ENCODE data around the gene DNAJC13. TPM values are rescaled to one million over a fixed set of nuclear protein-coding genes. Genes with fewer than 3 reads are reported as not detected.

The DNAJC13 gene
- total and polyA plus RNA-seq, 2 of the 8 experiments (the other 6 are each of a cell fraction or from before 2014, with no cell fraction given): 7.9 to 28.8 TPM

GRCh38 chr3:132432639-132433038 is 15.3 kb downstream of the DNAJC13 start (continued):
- TF ChIP-seq, protein P1, sequence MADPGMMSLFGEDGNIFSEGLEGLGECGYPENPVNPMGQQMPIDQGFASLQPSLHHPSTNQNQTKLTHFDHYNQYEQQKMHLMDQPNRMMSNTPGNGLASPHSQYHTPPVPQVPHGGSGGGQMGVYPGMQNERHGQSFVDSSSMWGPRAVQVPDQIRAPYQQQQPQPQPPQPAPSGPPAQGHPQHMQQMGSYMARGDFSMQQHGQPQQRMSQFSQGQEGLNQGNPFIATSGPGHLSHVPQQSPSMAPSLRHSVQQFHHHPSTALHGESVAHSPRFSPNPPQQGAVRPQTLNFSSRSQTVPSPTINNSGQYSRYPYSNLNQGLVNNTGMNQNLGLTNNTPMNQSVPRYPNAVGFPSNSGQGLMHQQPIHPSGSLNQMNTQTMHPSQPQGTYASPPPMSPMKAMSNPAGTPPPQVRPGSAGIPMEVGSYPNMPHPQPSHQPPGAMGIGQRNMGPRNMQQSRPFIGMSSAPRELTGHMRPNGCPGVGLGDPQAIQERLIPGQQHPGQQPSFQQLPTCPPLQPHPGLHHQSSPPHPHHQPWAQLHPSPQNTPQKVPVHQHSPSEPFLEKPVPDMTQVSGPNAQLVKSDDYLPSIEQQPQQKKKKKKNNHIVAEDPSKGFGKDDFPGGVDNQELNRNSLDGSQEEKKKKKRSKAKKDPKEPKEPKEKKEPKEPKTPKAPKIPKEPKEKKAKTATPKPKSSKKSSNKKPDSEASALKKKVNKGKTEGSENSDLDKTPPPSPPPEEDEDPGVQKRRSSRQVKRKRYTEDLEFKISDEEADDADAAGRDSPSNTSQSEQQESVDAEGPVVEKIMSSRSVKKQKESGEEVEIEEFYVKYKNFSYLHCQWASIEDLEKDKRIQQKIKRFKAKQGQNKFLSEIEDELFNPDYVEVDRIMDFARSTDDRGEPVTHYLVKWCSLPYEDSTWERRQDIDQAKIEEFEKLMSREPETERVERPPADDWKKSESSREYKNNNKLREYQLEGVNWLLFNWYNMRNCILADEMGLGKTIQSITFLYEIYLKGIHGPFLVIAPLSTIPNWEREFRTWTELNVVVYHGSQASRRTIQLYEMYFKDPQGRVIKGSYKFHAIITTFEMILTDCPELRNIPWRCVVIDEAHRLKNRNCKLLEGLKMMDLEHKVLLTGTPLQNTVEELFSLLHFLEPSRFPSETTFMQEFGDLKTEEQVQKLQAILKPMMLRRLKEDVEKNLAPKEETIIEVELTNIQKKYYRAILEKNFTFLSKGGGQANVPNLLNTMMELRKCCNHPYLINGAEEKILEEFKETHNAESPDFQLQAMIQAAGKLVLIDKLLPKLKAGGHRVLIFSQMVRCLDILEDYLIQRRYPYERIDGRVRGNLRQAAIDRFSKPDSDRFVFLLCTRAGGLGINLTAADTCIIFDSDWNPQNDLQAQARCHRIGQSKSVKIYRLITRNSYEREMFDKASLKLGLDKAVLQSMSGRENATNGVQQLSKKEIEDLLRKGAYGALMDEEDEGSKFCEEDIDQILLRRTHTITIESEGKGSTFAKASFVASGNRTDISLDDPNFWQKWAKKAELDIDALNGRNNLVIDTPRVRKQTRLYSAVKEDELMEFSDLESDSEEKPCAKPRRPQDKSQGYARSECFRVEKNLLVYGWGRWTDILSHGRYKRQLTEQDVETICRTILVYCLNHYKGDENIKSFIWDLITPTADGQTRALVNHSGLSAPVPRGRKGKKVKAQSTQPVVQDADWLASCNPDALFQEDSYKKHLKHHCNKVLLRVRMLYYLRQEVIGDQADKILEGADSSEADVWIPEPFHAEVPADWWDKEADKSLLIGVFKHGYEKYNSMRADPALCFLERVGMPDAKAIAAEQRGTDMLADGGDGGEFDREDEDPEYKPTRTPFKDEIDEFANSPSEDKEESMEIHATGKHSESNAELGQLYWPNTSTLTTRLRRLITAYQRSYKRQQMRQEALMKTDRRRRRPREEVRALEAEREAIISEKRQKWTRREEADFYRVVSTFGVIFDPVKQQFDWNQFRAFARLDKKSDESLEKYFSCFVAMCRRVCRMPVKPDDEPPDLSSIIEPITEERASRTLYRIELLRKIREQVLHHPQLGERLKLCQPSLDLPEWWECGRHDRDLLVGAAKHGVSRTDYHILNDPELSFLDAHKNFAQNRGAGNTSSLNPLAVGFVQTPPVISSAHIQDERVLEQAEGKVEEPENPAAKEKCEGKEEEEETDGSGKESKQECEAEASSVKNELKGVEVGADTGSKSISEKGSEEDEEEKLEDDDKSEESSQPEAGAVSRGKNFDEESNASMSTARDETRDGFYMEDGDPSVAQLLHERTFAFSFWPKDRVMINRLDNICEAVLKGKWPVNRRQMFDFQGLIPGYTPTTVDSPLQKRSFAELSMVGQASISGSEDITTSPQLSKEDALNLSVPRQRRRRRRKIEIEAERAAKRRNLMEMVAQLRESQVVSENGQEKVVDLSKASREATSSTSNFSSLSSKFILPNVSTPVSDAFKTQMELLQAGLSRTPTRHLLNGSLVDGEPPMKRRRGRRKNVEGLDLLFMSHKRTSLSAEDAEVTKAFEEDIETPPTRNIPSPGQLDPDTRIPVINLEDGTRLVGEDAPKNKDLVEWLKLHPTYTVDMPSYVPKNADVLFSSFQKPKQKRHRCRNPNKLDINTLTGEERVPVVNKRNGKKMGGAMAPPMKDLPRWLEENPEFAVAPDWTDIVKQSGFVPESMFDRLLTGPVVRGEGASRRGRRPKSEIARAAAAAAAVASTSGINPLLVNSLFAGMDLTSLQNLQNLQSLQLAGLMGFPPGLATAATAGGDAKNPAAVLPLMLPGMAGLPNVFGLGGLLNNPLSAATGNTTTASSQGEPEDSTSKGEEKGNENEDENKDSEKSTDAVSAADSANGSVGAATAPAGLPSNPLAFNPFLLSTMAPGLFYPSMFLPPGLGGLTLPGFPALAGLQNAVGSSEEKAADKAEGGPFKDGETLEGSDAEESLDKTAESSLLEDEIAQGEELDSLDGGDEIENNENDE (IDR thresholded peaks at IDR 0.05; ENCODE audit: insufficient replicate concordance, low read length): no peak
- TF ChIP-seq CTCF (IDR thresholded peaks at IDR 0.05; ENCODE audit: control extremely low read depth in 1 of 3, insufficient read depth in 1 of 3, low read depth in 1 of 3, low read length in 3 of 3) (no peak), RBBP5 (IDR thresholded peaks at IDR 0.05; ENCODE audit: borderline replicate concordance, low read depth, low read length) (no peak), EZH2 (IDR thresholded peaks at IDR 0.05; ENCODE audit: low read depth, low read length, severe bottlenecking) (no peak), NRF1 (IDR thresholded peaks at IDR 0.05; ENCODE audit: low read depth, low read length) (no peak), TAF7 (optimal IDR thresholded peaks at IDR 0.05; ENCODE audit: borderline replicate concordance, low read depth, low read length) (no peak), KDM4A (IDR thresholded peaks at IDR 0.05; ENCODE audit: low read depth, low read length, severe bottlenecking) (no peak), TEAD4 (IDR thresholded peaks at IDR 0.05; ENCODE audit: low read depth, low read length) (no peak)
